Tibial nerve (tissue), 4 donors: ENCODE measurements around the gene HSD17B8. TPM values are rescaled to one million over a fixed set of nuclear protein-coding genes. Genes with fewer than 3 reads are reported as not detected.

ENCODE experiments used
- DNase-seq, 2 donors: peaks; one replicate each; pipeline ENCODE4 v3.0.0-alpha.2; 2019; ENCODE audit warnings: low spot score in 2 of 2
- H3K27ac ChIP-seq, 4 donors: fragments of 200-600 bp; sonication (generic) in 3 of 4; one replicate each; pipeline ENCODE4 v1.5.1; 2017 to 2019; ENCODE audit warnings: mild to moderate bottlenecking in 1 of 4
- H3K27me3 ChIP-seq, 2 donors: fragments of 200-600 bp; sonication (generic) in 1 of 2; one replicate each; pipeline versions ENCODE4 v1.5.1 to v1.6.0; 2017 to 2019
- H3K36me3 ChIP-seq, 3 donors: fragments of 200-600 bp; sonication (generic); one replicate each; pipeline ENCODE4 v1.5.1; 2018 to 2019
- H3K4me1 ChIP-seq, 4 donors: fragments of 200-600 bp; sonication (generic) in 3 of 4; one replicate each; pipeline ENCODE4 v1.5.1; 2017 to 2019
- H3K4me3 ChIP-seq, 4 donors: fragments of 200-600 bp; sonication (generic) in 3 of 4; one replicate each; pipeline ENCODE4 v1.5.1; 2017 to 2019; ENCODE audit warnings: mild to moderate bottlenecking in 1 of 4, moderate library complexity in 1 of 4
- H3K9me3 ChIP-seq, 4 donors: fragments of 200-600 bp; sonication (generic) in 3 of 4; one replicate each; pipeline ENCODE4 v1.5.1; 2017 to 2019
- CTCF ChIP-seq, 5 experiments: fragments of 200-600 bp in 3 of 5; fragments of 450-650 bp in 2 of 5; sonication (generic) in 3 of 5; IDR thresholded peaks; one replicate each; pipeline ENCODE4 v1.5.1; 2016 to 2019; ENCODE audit warnings: antibody characterized with exemption in 5 of 5, mild to moderate bottlenecking in 3 of 5, moderate library complexity in 2 of 5
- EP300 ChIP-seq, 2 donors: sonication (generic); formaldehyde crosslinking; IDR thresholded peaks; one replicate each; pipeline ENCODE4 v1.6.1; 2017; ENCODE audit warnings: antibody characterized with exemption in 2 of 2, mild to moderate bottlenecking in 1 of 2
- POLR2A ChIP-seq, 2 donors: fragments of 450-650 bp; IDR thresholded peaks; one replicate each; pipeline ENCODE4 v1.6.1; 2017; ENCODE audit warnings: antibody characterized with exemption in 2 of 2, mild to moderate bottlenecking in 2 of 2, moderate library complexity in 2 of 2
- WGBS, 2 donors: methylation state at CpG; one replicate each; pipeline ENCODE4 v1.1.5; 2018; 5-methylcytosine and 5-hydroxymethylcytosine counted together
- total RNA-seq, 4 donors: library from RNA; depleted of rRNA; stranded (reverse); fragments of >200 nt; gene quantifications; one replicate each; pipeline ENCODE4 v1.1.0, GENCODE V29; 2016

The HSD17B8 gene
- total RNA-seq, 4 donors from 2014 or later, result 10.0 to 33.9 (median 19.1) TPM

DNA sequence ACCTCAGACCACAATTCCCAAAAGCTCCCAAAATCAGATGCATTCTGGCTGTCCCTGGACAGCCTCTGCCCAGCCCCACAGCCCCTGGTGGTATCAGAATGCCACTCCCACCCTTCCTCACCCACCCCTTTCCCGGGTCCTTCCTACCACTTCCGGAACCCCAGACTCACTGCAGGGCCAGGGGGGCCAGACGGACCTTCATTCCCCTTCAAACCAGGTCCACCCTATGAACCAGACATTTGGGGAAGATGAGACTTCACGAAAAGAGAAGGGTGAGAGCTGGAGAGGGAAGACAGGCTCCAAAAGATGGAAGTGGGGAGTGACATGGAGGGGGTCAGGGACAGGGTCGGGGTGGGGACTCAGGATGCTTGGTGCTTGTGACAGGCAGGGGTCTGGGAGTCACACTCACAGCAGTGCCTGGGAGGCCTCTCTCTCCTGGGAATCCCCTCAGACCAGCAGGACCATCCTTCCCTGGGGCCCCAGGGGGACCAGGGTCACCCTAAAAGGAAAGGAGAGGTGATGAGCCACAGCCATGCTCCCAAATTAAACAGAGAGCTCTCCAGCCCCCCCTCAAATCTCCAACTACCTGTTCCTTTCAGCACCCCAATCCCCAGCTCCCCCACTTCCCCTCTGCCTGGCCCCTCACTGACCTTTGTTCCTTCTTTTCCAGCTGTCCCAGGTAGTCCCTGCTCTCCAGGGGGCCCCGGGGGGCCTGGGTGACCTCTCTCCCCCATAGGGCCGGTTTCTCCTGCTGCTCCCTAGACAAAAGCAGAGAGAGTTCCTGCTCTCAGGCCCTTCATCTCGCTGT, 32.4 kb upstream of the HSD17B8 start:
- H3K9me3 ChIP-seq, result no peaks in the 10 kb centered on the region
- H3K36me3 ChIP-seq, result no peaks in the 10 kb centered on the region
- no peak for DNase-seq
- H3K4me1 ChIP-seq, result no peaks in the 10 kb centered on the region
- H3K4me3 ChIP-seq, result no peak overlapping the region
- H3K27ac ChIP-seq, result no peak overlapping the region
- no peaks in the 10 kb centered on the region for H3K27me3 ChIP-seq
- no peak for TF ChIP-seq CTCF (IDR thresholded peaks at IDR 0.05)
- no peak for TF ChIP-seq POLR2A (IDR thresholded peaks at IDR 0.05)
- TF ChIP-seq EP300 (IDR thresholded peaks at IDR 0.05), result no peak
- WGBS, 2 donors, result 66 to 71% methylated on average over 8 of the region's 8 CpGs

DNA sequence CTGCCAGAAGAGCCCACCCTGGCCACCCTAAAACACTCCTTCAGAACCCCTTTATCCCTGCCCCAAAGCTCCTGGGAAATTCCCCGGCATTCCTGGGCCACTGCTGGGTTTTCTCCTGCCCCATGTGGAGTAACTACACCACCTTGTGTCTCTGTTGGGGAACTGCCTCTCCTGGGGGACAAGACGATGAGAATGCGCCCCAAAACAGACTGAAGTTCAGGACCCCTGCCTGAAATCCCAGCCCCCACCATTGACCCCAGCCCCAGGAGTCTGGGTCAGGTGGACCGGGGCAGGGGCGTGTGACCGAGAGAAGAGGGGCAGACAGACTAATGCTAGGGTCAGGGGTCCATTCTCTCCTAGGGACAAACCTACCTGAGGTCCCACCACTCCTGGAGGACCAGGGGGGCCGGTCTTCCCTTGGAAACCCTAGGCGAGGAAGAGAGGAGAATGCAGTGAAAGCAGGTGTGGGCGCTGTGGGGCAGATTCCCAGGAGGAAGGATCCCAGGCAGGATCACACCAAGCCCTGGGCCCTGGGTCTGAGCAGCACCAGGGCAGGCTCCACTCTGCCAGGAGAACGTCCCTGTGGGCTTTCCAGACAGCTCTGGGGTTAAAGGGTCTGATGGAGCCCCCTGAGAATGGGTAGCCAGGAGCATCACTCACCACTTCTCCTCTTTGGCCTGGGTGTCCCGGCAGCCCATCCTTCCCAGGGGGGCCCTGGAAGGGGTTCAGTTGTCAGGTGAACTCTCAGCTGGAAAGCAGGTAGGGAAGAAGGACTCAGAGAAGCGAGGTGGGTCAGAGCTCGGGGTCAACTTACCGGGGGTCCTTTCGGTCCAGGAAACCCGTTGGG, 31.5 kb upstream of the HSD17B8 start:
- Histone ChIP-seq H3K27me3 (no peaks in the 10 kb centered on the region), H3K9me3 (no peaks in the 10 kb centered on the region), H3K27ac (no peak overlapping the region), H3K4me3 (no peak overlapping the region), H3K4me1 (no peaks in the 10 kb centered on the region), H3K36me3 (no peaks in the 10 kb centered on the region)
- peak; percentile 29 to 45 (median 39) for TF ChIP-seq CTCF (IDR thresholded peaks at IDR 0.05)
- TF ChIP-seq EP300 (IDR thresholded peaks at IDR 0.05), result no peak
- no peak for DNase-seq
- WGBS, 2 donors, result 64 to 68% methylated on average over 16 of the region's 16 CpGs

- H3K4me3 ChIP-seq, result no peak overlapping the region
- WGBS, 2 donors, result 67 to 68% methylated on average over 8 to 11 of the region's 11 CpGs
- no peak for DNase-seq
- H3K9me3 ChIP-seq, result no peaks in the 10 kb centered on the region
- no peak for TF ChIP-seq CTCF (IDR thresholded peaks at IDR 0.05)
- TF ChIP-seq EP300 (IDR thresholded peaks at IDR 0.05), result no peak
- TF ChIP-seq POLR2A (IDR thresholded peaks at IDR 0.05), result no peak
- no peaks in the 10 kb centered on the region for H3K4me1 ChIP-seq
- H3K36me3 ChIP-seq, result no peaks in the 10 kb centered on the region
- no peak overlapping the region for H3K27ac ChIP-seq
- H3K27me3 ChIP-seq, result no peaks in the 10 kb centered on the region
These were observed 30.8 kb upstream of the HSD17B8 start for GRCh38 chr6:33173535-33174180.

GRCh38 chr6:33174784-33175183, 29.7 kb upstream of the HSD17B8 start:
- no peak overlapping the region for H3K27ac ChIP-seq
- no peaks in the 10 kb centered on the region for H3K9me3 ChIP-seq
- H3K4me3 ChIP-seq, result no peak overlapping the region
- no peak for DNase-seq
- 85 to 88% methylated on average over 4 of the region's 4 CpGs for WGBS, 2 donors
- TF ChIP-seq CTCF (IDR thresholded peaks at IDR 0.05) (no peak), POLR2A (IDR thresholded peaks at IDR 0.05) (no peak), EP300 (IDR thresholded peaks at IDR 0.05) (no peak)
- H3K36me3 ChIP-seq, result no peaks in the 10 kb centered on the region
- no peaks in the 10 kb centered on the region for H3K4me1 ChIP-seq
- no peaks in the 10 kb centered on the region for H3K27me3 ChIP-seq
